OCI-LY1 (cell line): ENCODE results near the gene AQP1.

Experiments used
- H2AFZ ChIP-seq: fragments of 200-600 bp; sonication (generic), shearing (Covaris generic); 2 replicates; pipeline ENCODE4 v1.6.0; 2014; ENCODE audit warnings: antibody characterized with exemption, mild to moderate bottlenecking, low read length
- H3F3A ChIP-seq: fragments of 200-600 bp; sonication (generic), shearing (Covaris generic); 2 replicates; pipeline ENCODE4 v1.6.0; 2014; ENCODE audit warnings: mild to moderate bottlenecking, antibody characterized with exemption, low read length, moderate library complexity; ENCODE audit not compliant: insufficient read depth
- H3K27ac ChIP-seq: fragments of 200-600 bp; sonication (generic); 2 replicates; pipeline ENCODE4 v1.5.1; 2014; ENCODE audit warnings: low read length, mixed run types, mild to moderate bottlenecking, low read depth; ENCODE audit not compliant: poor library complexity, severe bottlenecking
- H3K27me3 ChIP-seq: fragments of 200-600 bp; sonication (generic); 2 replicates; pipeline ENCODE4 v1.6.0; 2014; ENCODE audit warnings: antibody characterized with exemption, mild to moderate bottlenecking, low read length, moderate library complexity; ENCODE audit not compliant: insufficient read depth
- H3K36me3 ChIP-seq: fragments of 200-600 bp; sonication (generic); 2 replicates; pipeline ENCODE4 v1.6.1; 2014; ENCODE audit warnings: mild to moderate bottlenecking, antibody characterized with exemption, low read length, moderate library complexity, mixed read lengths; ENCODE audit not compliant: insufficient read depth
- H3K4me1 ChIP-seq: fragments of 200-600 bp; sonication (generic); 2 replicates; pipeline ENCODE4 v1.5.1; 2014; ENCODE audit warnings: mild to moderate bottlenecking, low read length, moderate library complexity; ENCODE audit not compliant: insufficient read depth, severe bottlenecking
- H3K4me2 ChIP-seq: fragments of 200-600 bp; sonication (generic), shearing (Covaris generic); 2 replicates; pipeline ENCODE4 v1.6.1; 2014; ENCODE audit warnings: low read length
- H3K4me3 ChIP-seq: fragments of 200-600 bp; sonication (generic); 2 replicates; pipeline ENCODE4 v1.5.1; 2014; ENCODE audit warnings: low read length, low read depth, mild to moderate bottlenecking, mixed read lengths; ENCODE audit not compliant: poor library complexity, severe bottlenecking
- H3K79me2 ChIP-seq: fragments of 200-600 bp; shearing (Covaris generic); 2 replicates; pipeline ENCODE4 v1.6.1; 2016; ENCODE audit warnings: mixed run types, low read length, mixed read lengths; ENCODE audit not compliant: insufficient read depth
- H3K9ac ChIP-seq: fragments of 200-600 bp; sonication (generic), shearing (Covaris generic); 2 replicates; pipeline ENCODE4 v1.6.1; 2014; ENCODE audit warnings: mild to moderate bottlenecking, low read length, mixed read lengths
- H3K9me2 ChIP-seq: fragments of 200-600 bp; sonication (generic), shearing (Covaris generic); 2 replicates; pipeline ENCODE4 v1.6.1; 2014; ENCODE audit warnings: low read depth, mild to moderate bottlenecking, low read length, mixed read lengths
- H3K9me3 ChIP-seq: fragments of 200-600 bp; shearing (Covaris generic); 2 replicates; pipeline ENCODE4 v1.6.1; 2014; ENCODE audit warnings: low read length, mixed read lengths
- H4K20me1 ChIP-seq: fragments of 200-600 bp; sonication (generic), shearing (Covaris generic); 2 replicates; pipeline ENCODE4 v1.6.0; 2016; ENCODE audit warnings: mild to moderate bottlenecking, low read length; ENCODE audit not compliant: insufficient read depth
- CTCF ChIP-seq: fragments of 200-600 bp; sonication (generic), shearing (Covaris generic); IDR thresholded peaks from 2 replicates; pipeline ENCODE4 v1.5.1; 2017; ENCODE audit warnings: mild to moderate bottlenecking, antibody characterized with exemption, low read length, moderate library complexity, mixed read lengths
- EZH2 ChIP-seq: fragments of 200-600 bp; sonication (generic), shearing (Covaris generic); IDR thresholded peaks from 2 replicates; pipeline ENCODE4 v1.8.0; 2017; ENCODE audit warnings: borderline replicate concordance, mixed run types, mild to moderate bottlenecking, antibody characterized with exemption, low read length, moderate library complexity, mixed read lengths

Gene AQP1

DNA sequence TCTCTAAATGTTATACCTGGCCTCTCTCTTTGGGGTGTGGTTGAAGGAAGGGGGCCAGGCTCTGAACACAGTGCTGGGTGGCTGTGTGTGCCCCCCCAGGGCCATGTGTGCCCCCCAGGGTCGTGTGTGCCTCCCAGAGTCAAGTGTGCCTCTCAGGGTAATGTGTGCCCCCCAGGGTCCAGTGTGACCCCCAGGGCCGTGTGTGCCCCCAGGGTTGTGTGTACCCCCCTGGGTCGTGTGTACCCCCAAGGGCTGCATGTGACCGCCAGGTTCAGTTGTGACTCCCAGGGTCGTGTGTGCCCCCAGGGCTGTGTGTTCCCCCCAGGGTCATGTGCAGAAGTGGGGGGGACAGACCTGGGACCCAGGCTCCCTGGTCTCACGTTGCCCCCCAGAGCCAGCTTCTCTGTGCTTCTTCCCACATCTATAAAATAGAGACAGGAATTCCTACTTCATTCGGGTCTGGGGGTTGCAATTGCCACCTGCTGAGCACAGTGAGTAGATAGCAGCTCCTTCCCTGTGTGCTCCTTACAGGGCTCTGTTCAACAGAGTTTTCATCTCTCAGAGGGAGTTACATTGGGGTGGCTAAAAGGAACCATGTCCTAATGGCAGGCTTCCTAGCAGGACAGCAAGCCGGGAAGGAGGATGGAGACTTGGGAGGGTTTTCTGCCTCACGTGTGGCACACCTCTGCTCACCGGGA, 40.7 kb upstream of the AQP1 start:
- no peaks in the 10 kb centered on the region for H3F3A ChIP-seq
- H3K4me1 ChIP-seq = no peaks in the 10 kb centered on the region
- H3K9me3 ChIP-seq = no peaks in the 10 kb centered on the region
- H3K27ac ChIP-seq = no peak overlapping the region
- peaks cover 12% of the 10 kb centered on the region; the same call in 1 of the 2 replicates for H3K27me3 ChIP-seq
- H3K4me2 ChIP-seq = no peak overlapping the region
- H3K36me3 ChIP-seq = no peaks in the 10 kb centered on the region
- H4K20me1 ChIP-seq = no peaks in the 10 kb centered on the region
- H3K4me3 ChIP-seq = no peak overlapping the region
- TF ChIP-seq EZH2 (no peak), CTCF (no peak)
- no peaks in the 10 kb centered on the region for H3K79me2 ChIP-seq
- H3K9ac ChIP-seq = no peak overlapping the region
- no peak overlapping the region for H2AFZ ChIP-seq
- H3K9me2 ChIP-seq = no peaks in the 10 kb centered on the region

DNA sequence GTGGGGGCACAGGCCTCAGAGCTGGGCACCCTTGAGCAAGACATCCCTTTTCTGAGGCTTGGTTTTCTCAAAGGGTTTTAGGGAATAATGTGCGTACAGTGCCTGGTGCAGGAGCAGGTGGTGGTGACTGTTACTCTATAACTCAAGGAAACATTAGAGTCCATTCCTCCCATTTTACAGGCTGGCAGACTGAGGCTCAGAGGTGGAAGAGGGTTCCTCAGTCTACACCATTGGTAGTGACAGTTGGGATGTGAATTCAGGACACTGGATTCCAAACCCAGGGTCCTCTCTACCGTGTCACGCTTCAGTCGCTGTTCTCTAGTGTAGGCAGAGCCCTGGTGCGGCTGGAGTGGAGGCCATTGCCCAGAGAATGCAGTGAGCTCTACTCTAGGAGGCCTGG, 40.0 kb upstream of the AQP1 start:
- Histone ChIP-seq H3K9ac (no peak overlapping the region), H3K4me2 (no peak overlapping the region), H3K36me3 (no peaks in the 10 kb centered on the region), H3K27ac (no peak overlapping the region), H3K4me3 (no peak overlapping the region), H3K9me2 (no peaks in the 10 kb centered on the region), H4K20me1 (no peaks in the 10 kb centered on the region), H3K9me3 (no peaks in the 10 kb centered on the region), H3K79me2 (no peaks in the 10 kb centered on the region), H3K27me3 (peaks cover 12% of the 10 kb centered on the region; the same call in 1 of the 2 replicates), H3K4me1 (no peaks in the 10 kb centered on the region), H3F3A (no peaks in the 10 kb centered on the region), H2AFZ (no peak overlapping the region)
- TF ChIP-seq CTCF = no peak
- no peak for TF ChIP-seq EZH2

DNA sequence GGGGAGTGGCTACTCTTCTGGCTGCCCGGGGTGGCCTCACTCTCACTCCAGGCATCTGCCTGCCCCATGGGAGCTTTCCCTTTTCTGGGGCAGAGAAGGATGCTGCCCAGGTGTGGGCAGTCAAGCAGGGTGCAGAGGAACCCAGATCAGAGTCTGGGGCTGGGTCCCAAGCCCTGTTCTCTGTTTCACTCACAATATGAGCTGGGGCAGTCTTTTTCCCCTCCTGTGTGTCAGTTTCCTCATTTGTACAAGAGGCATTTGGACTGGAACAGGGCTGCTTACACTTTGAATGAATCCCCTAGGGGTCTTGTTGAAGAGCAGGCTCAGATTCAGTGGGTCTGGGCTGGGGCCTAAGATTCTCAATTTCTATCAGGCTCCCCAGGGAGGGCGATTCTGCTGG, 38.4 kb upstream of the AQP1 start:
- H3K9ac ChIP-seq = no peak overlapping the region
- H2AFZ ChIP-seq = no peak overlapping the region
- H3K9me3 ChIP-seq = no peaks in the 10 kb centered on the region
- H3F3A ChIP-seq = no peaks in the 10 kb centered on the region
- H3K79me2 ChIP-seq = no peaks in the 10 kb centered on the region
- no peaks in the 10 kb centered on the region for H3K36me3 ChIP-seq
- H4K20me1 ChIP-seq = no peaks in the 10 kb centered on the region
- H3K27ac ChIP-seq = no peak overlapping the region
- no peak overlapping the region for H3K4me2 ChIP-seq
- no peaks in the 10 kb centered on the region for H3K4me1 ChIP-seq
- TF ChIP-seq EZH2 = no peak
- no peak for TF ChIP-seq CTCF
- no peak overlapping the region for H3K4me3 ChIP-seq
- no peaks in the 10 kb centered on the region for H3K9me2 ChIP-seq
- peaks cover 9% of the 10 kb centered on the region; the same call in 1 of the 2 replicates for H3K27me3 ChIP-seq
